Astrocyte (in vitro differentiated cells and primary cell): Measurements from ENCODE around the gene ZFYVE19.

Experiments
- CTCF ChIP-seq: IDR thresholded peaks from 2 replicates; pipeline ENCODE4 v1.5.1; 2011; ENCODE audit warnings: low read depth, mild to moderate bottlenecking, inconsistent platforms, low read length, moderate library complexity; ENCODE audit not compliant: insufficient read depth
- EZH2 ChIP-seq: IDR thresholded peaks from 2 replicates; pipeline ENCODE4 v1.6.1; 2012; ENCODE audit warnings: mild to moderate bottlenecking, low read length, inconsistent platforms; ENCODE audit not compliant: insufficient read depth

- TF ChIP-seq CTCF (no peak), EZH2 (no peak)
These were observed 3.8 kb upstream of the ZFYVE19 start for GRCh38 chr15:40803076-40803475.
